Parathyroid adenoma (tissue), 2 donors: ENCODE measurements around the gene PRCP.

Experiments
- H2AFZ ChIP-seq: fragments of 300-600 bp; sonication (generic); one replicate; pipeline ENCODE4 v1.7.0; 2017; ENCODE audit warnings: antibody characterized with exemption, mild to moderate bottlenecking
- H3K27ac ChIP-seq: fragments of 300-600 bp; sonication (generic); one replicate; pipeline ENCODE4 v1.7.0; 2017
- H3K27me3 ChIP-seq: fragments of 300-600 bp; sonication (generic); one replicate; pipeline ENCODE4 v1.7.0; 2017; ENCODE audit warnings: low read length; ENCODE audit not compliant: control insufficient read depth, insufficient read depth
- H3K36me3 ChIP-seq: fragments of 300-600 bp; sonication (generic); one replicate; pipeline ENCODE4 v1.7.0; 2017; ENCODE audit warnings: low read length; ENCODE audit not compliant: control insufficient read depth, insufficient read depth
- H3K4me1 ChIP-seq: fragments of 300-600 bp; sonication (generic); one replicate; pipeline ENCODE4 v1.7.0; 2017; ENCODE audit warnings: control low read depth
- H3K4me2 ChIP-seq: fragments of 300-600 bp; sonication (generic); one replicate; pipeline ENCODE4 v1.7.0; 2017; ENCODE audit warnings: low read length
- H3K4me3 ChIP-seq: fragments of 300-600 bp; sonication (generic); one replicate; pipeline ENCODE4 v1.7.0; 2017; ENCODE audit warnings: low read depth, low read length
- H3K79me2 ChIP-seq: fragments of 300-600 bp; sonication (generic); one replicate; pipeline ENCODE4 v1.7.0; 2017; ENCODE audit warnings: control low read depth
- H3K9ac ChIP-seq: fragments of 300-600 bp; sonication (generic); one replicate; pipeline ENCODE4 v1.7.0; 2017; ENCODE audit warnings: mild to moderate bottlenecking
- H3K9me3 ChIP-seq: fragments of 300-600 bp; sonication (generic); one replicate; pipeline ENCODE4 v1.7.0; 2017; ENCODE audit warnings: low read length; ENCODE audit not compliant: control insufficient read depth
- CTCF ChIP-seq: fragments of 300-600 bp; sonication (generic); IDR thresholded peaks from one replicate; pipeline ENCODE4 v1.7.0; 2017; ENCODE audit warnings: antibody characterized with exemption, mild to moderate bottlenecking
- donor health status: primary hyperparathyroidism.

The PRCP gene

GRCh38 chr11:82837650-82838049 is 62.6 kb downstream of the PRCP start:
- Histone ChIP-seq H3K79me2 (no peaks in the 10 kb centered on the region), H3K4me3 (no peak overlapping the region), H3K4me2 (no peak overlapping the region), H2AFZ (no peak overlapping the region), H3K4me1 (no peaks in the 10 kb centered on the region), H3K27ac (no peak overlapping the region), H3K27me3 (no peaks in the 10 kb centered on the region), H3K9ac (no peak overlapping the region), H3K36me3 (no peaks in the 10 kb centered on the region), H3K9me3 (no peaks in the 10 kb centered on the region)
- no peak for TF ChIP-seq CTCF

GRCh38 chr11:82832983-82833382 is 67.2 kb downstream of the PRCP start:
- H3K27me3 ChIP-seq, result no peaks in the 10 kb centered on the region
- H3K4me1 ChIP-seq, result no peaks in the 10 kb centered on the region
- no peaks in the 10 kb centered on the region for H3K36me3 ChIP-seq
- H3K9me3 ChIP-seq, result no peaks in the 10 kb centered on the region
- H3K79me2 ChIP-seq, result no peaks in the 10 kb centered on the region
- TF ChIP-seq CTCF, result no peak
- no peak overlapping the region for H3K9ac ChIP-seq
- H3K4me2 ChIP-seq, result no peak overlapping the region
- H2AFZ ChIP-seq, result no peak overlapping the region
- no peak overlapping the region for H3K27ac ChIP-seq
- H3K4me3 ChIP-seq, result no peak overlapping the region

GRCh38 chr11:82831364-82831763 is 68.9 kb downstream of the PRCP start:
- Histone ChIP-seq H3K36me3 (no peaks in the 10 kb centered on the region), H3K4me2 (no peak overlapping the region), H3K9me3 (no peaks in the 10 kb centered on the region), H2AFZ (no peak overlapping the region), H3K4me3 (no peak overlapping the region), H3K79me2 (no peaks in the 10 kb centered on the region), H3K27me3 (no peaks in the 10 kb centered on the region), H3K27ac (no peak overlapping the region), H3K4me1 (no peaks in the 10 kb centered on the region), H3K9ac (no peak overlapping the region)
- no peak for TF ChIP-seq CTCF

- Histone ChIP-seq H3K9ac (no peak overlapping the region), H3K9me3 (no peaks in the 10 kb centered on the region), H3K79me2 (no peaks in the 10 kb centered on the region), H2AFZ (no peak overlapping the region), H3K4me3 (no peak overlapping the region), H3K27me3 (no peaks in the 10 kb centered on the region), H3K27ac (no peak overlapping the region), H3K4me1 (no peaks in the 10 kb centered on the region), H3K4me2 (no peak overlapping the region), H3K36me3 (no peaks in the 10 kb centered on the region)
- no peak for TF ChIP-seq CTCF
These were observed 69.5 kb downstream of the PRCP start for GRCh38 chr11:82830746-82831145.

GRCh38 chr11:82829101-82829500 is 71.1 kb downstream of the PRCP start:
- no peaks in the 10 kb centered on the region for H3K27me3 ChIP-seq
- H3K27ac ChIP-seq, result no peak overlapping the region
- H2AFZ ChIP-seq, result no peak overlapping the region
- no peak overlapping the region for H3K4me2 ChIP-seq
- no peaks in the 10 kb centered on the region for H3K9me3 ChIP-seq
- no peak overlapping the region for H3K9ac ChIP-seq
- H3K4me3 ChIP-seq, result no peak overlapping the region
- no peaks in the 10 kb centered on the region for H3K79me2 ChIP-seq
- H3K36me3 ChIP-seq, result no peaks in the 10 kb centered on the region
- TF ChIP-seq CTCF, result no peak
- no peaks in the 10 kb centered on the region for H3K4me1 ChIP-seq
